GM12891 (cell line): Measurements from ENCODE around the gene OR4C3.
"Not testable (repeated sequence)": the region's sequence is repeated elsewhere in the genome, so short reads cannot be mapped to it uniquely, and the experiment has no call there.

Experiments
- PAX5 ChIP-seq: IDR thresholded peaks from 2 replicates; pipeline ENCODE4 v1.6.1; 2011; ENCODE audit warnings: low read length, moderate library complexity, mild to moderate bottlenecking; ENCODE audit not compliant: insufficient read depth, severe bottlenecking
- POLR2A ChIP-seq: IDR thresholded peaks from 2 replicates; pipeline ENCODE4 v1.6.1; 2011; ENCODE audit warnings: low read depth, low read length, control low read depth
- POLR2AphosphoS5 ChIP-seq: IDR thresholded peaks from 2 replicates; pipeline ENCODE4 v1.6.1; 2011; ENCODE audit warnings: low read depth, low read length, control low read depth
- POU2F2 ChIP-seq: IDR thresholded peaks from 2 replicates; pipeline ENCODE4 v1.6.1; 2011; ENCODE audit warnings: low read depth, mild to moderate bottlenecking, control low read depth, low read length, moderate library complexity
- TAF1 ChIP-seq: IDR thresholded peaks from 2 replicates; pipeline ENCODE4 v1.6.1; 2011; ENCODE audit warnings: low read depth, low read length, control low read depth

DNA sequence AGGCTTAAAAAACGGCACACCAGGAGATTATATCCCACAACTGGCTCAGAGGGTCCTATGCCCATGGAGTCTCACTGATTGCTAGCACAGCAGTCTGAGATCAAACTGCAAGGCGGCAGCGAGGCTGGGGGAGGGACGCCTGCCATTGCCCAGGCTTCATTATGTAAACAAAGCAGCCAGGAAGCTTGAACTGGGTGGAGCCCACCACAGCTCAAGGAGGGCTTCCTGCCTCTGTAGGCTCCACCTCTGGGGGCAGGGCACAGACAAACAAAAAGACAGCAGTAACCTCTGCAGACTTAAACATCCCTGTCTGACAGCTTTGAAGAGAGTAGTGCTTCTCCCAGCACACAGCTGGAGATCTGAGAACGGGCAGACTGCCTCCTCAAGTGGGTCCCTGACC, 21.6 kb downstream of the OR4C3 start:
- not testable (repeated sequence) for TF ChIP-seq POLR2AphosphoS5, POLR2A, TAF1, PAX5, POU2F2
